Fibroblast of lung (primary cell): ENCODE results near the gene TMTC2. TPM values are rescaled to one million over a fixed set of nuclear protein-coding genes. Genes with fewer than 3 reads are reported as not detected.

Source experiments
- DNase-seq, 2 donors: peaks; one replicate each; pipeline versions ENCODE4 v3.0.0 to v3.0.0-alpha.2; 2010; ENCODE audit warnings: low read depth in 2 of 2
- H2AFZ ChIP-seq: 2 replicates; pipeline ENCODE4 v1.5.1; 2012; ENCODE audit warnings: low read length, control low read depth, inconsistent platforms
- H3K27ac ChIP-seq: 2 replicates; pipeline ENCODE4 v1.5.1; 2011; ENCODE audit warnings: low read length, control low read depth; ENCODE audit not compliant: insufficient read depth
- H3K27me3 ChIP-seq: 2 replicates; pipeline ENCODE4 v1.5.1; 2011; ENCODE audit warnings: mild to moderate bottlenecking, low read length; ENCODE audit not compliant: control insufficient read depth, insufficient read depth
- H3K36me3 ChIP-seq: 2 replicates; pipeline ENCODE4 v1.5.1; 2011; ENCODE audit warnings: low read length; ENCODE audit not compliant: control insufficient read depth, insufficient read depth
- H3K4me1 ChIP-seq: 2 replicates; pipeline ENCODE4 v1.5.1; 2011; ENCODE audit warnings: low read length; ENCODE audit not compliant: control insufficient read depth, insufficient read depth; ENCODE audit errors: extremely low read depth
- H3K4me2 ChIP-seq: 2 replicates; pipeline ENCODE4 v1.5.1; 2011; ENCODE audit warnings: low read length, control low read depth; ENCODE audit not compliant: insufficient read depth; ENCODE audit errors: extremely low read depth
- H3K4me3 ChIP-seq, 4 experiments: fragments of 200-600 bp in 1 of 4; sonication (generic) in 1 of 4; replicated peaks in 1 of 4; 2 replicates each; pipeline ENCODE4 v1.5.1; 2011 to 2016; ENCODE audit warnings: low read length in 4 of 4, low read depth in 3 of 4, mild to moderate bottlenecking in 3 of 4, control low read depth in 2 of 4, inconsistent platforms in 1 of 4, mixed read lengths in 1 of 4; ENCODE audit not compliant: insufficient read depth in 1 of 4; ENCODE audit errors: control extremely low read depth in 1 of 4
- H3K79me2 ChIP-seq: 2 replicates; pipeline ENCODE4 v1.5.1; 2012; ENCODE audit warnings: mild to moderate bottlenecking, low read length, inconsistent platforms; ENCODE audit not compliant: control insufficient read depth, insufficient read depth
- H3K9ac ChIP-seq: 2 replicates; pipeline ENCODE4 v1.5.1; 2011; ENCODE audit warnings: mild to moderate bottlenecking, low read length, control low read depth; ENCODE audit not compliant: insufficient read depth
- H3K9me3 ChIP-seq: 2 replicates; pipeline ENCODE4 v1.5.1; 2012; ENCODE audit warnings: low read depth, low read length; ENCODE audit not compliant: control insufficient read depth, insufficient read depth
- H4K20me1 ChIP-seq: 2 replicates; pipeline ENCODE4 v1.5.1; 2011; ENCODE audit warnings: low read length; ENCODE audit not compliant: control insufficient read depth, insufficient read depth; ENCODE audit errors: extremely low read depth
- CTCF ChIP-seq, 2 donors: IDR thresholded peaks in 1 of 2; conservative IDR thresholded peaks in 1 of 2; 1 replicate in 1 of 2; 2 replicates in 1 of 2; pipeline ENCODE4 v1.5.1; 2011 to 2012; ENCODE audit warnings: low read length in 2 of 2, control low read depth in 1 of 2, inconsistent platforms in 1 of 2, low read depth in 1 of 2, mild to moderate bottlenecking in 1 of 2
- EZH2 ChIP-seq: IDR thresholded peaks from 2 replicates; pipeline ENCODE4 v1.5.1; 2012; ENCODE audit warnings: low read length, control low read depth, mild to moderate bottlenecking; ENCODE audit errors: missing control alignments
- polyA plus RNA-seq, 2 donors: library from polyadenylated mRNA; depleted of rRNA in 1 of 2; stranded (reverse) in 1 of 2; unstranded in 1 of 2; fragments of >200 nt; gene quantifications; 2 replicates each; pipeline ENCODE4 v1.2.1, GENCODE V29; 2011 to 2012; ENCODE audit warnings: missing spikeins in 1 of 2
- total RNA-seq: library from RNA; depleted of rRNA; stranded (reverse); fragments of >200 nt; gene quantifications from 2 replicates; pipeline ENCODE4 v1.2.1, GENCODE V29; 2014

Gene TMTC2
- total and polyA plus RNA-seq, 2 donors (not counting 1 experiment from before 2014, with no cell fraction given), result 3.5 to 9.7 TPM

GRCh38 chr12:83147341-83147740 lies 460.6 kb downstream of the TMTC2 start:
- H3K79me2 ChIP-seq, result no peaks in the 10 kb centered on the region
- no peak for TF ChIP-seq CTCF (conservative IDR thresholded peaks at IDR 0.05 in 1 of 2, IDR thresholded peaks at IDR 0.05 in 1 of 2; ENCODE audit: low read depth in 1 of 2, low read length in 2 of 2)
- no peak for TF ChIP-seq EZH2
- no peak overlapping the region for H3K4me2 ChIP-seq
- H4K20me1 ChIP-seq, result no peaks in the 10 kb centered on the region
- H2AFZ ChIP-seq, result no peak overlapping the region
- H3K4me1 ChIP-seq, result no peaks in the 10 kb centered on the region
- no peaks in the 10 kb centered on the region for H3K9me3 ChIP-seq
- H3K27me3 ChIP-seq, result no peaks in the 10 kb centered on the region
- H3K27ac ChIP-seq, result no peak overlapping the region
- no peaks in the 10 kb centered on the region for H3K36me3 ChIP-seq
- DNase-seq, result no peak
- H3K4me3 ChIP-seq, result no peak overlapping the region
- H3K9ac ChIP-seq, result no peak overlapping the region

GRCh38 chr12:83149987-83150386 lies 463.3 kb downstream of the TMTC2 start:
- Histone ChIP-seq H4K20me1 (no peaks in the 10 kb centered on the region), H2AFZ (no peak overlapping the region), H3K36me3 (no peaks in the 10 kb centered on the region), H3K27ac (no peak overlapping the region), H3K4me2 (no peak overlapping the region), H3K9me3 (no peaks in the 10 kb centered on the region), H3K4me3 (no peak overlapping the region), H3K4me1 (no peaks in the 10 kb centered on the region), H3K79me2 (no peaks in the 10 kb centered on the region), H3K27me3 (no peaks in the 10 kb centered on the region), H3K9ac (no peak overlapping the region)
- peak in 1 of 2 donors; percentile 8 for DNase-seq
- TF ChIP-seq EZH2 (no peak), CTCF (conservative IDR thresholded peaks at IDR 0.05 in 1 of 2, IDR thresholded peaks at IDR 0.05 in 1 of 2; ENCODE audit: low read depth in 1 of 2, low read length in 2 of 2) (no peak)

- H3K4me1 ChIP-seq, result no peaks in the 10 kb centered on the region
- H3K4me2 ChIP-seq, result no peak overlapping the region
- TF ChIP-seq CTCF (conservative IDR thresholded peaks at IDR 0.05 in 1 of 2, IDR thresholded peaks at IDR 0.05 in 1 of 2; ENCODE audit: low read depth in 1 of 2, low read length in 2 of 2), result no peak
- H3K79me2 ChIP-seq, result no peaks in the 10 kb centered on the region
- H3K9ac ChIP-seq, result no peak overlapping the region
- H3K9me3 ChIP-seq, result no peaks in the 10 kb centered on the region
- DNase-seq, result no peak
- H3K4me3 ChIP-seq, result no peak overlapping the region
- H3K27ac ChIP-seq, result no peak overlapping the region
- H4K20me1 ChIP-seq, result no peaks in the 10 kb centered on the region
- H3K36me3 ChIP-seq, result no peaks in the 10 kb centered on the region
- H2AFZ ChIP-seq, result no peak overlapping the region
- no peaks in the 10 kb centered on the region for H3K27me3 ChIP-seq
Observed at GRCh38 chr12:83150465-83151189, 463.9 kb downstream of the TMTC2 start.
